K562 (cell line): ENCODE measurements around the gene NRXN2. TPM values are rescaled to one million over a fixed set of nuclear protein-coding genes. Genes with fewer than 3 reads are reported as not detected.

Experiments
- ATAC-seq: fragments of 200-7000 bp; cut with Tn5 transposase; 3 replicates; pipeline ENCODE4 v1.9.1; 2020; ENCODE audit warnings: moderate library complexity
- BruUV-seq: library from RNA; stranded (reverse); fragments of 400-500 nt; replicated peaks from 2 replicates; lab custom pipeline; 2021; lab: Mats Ljungman, UMichigan
- CTCF ChIA-PET: fragments of 300-600 bp; formaldehyde crosslinking; extraction: SDS; loops from one replicate; lab custom pipeline; 2021; ENCODE audit warnings: low intra/inter-chr PET ratio; lab: Yijun Ruan, JAX
- POLR2A ChIA-PET: fragments of 300-600, 350-650 bp; sonication (Branson Sonifier 250); formaldehyde crosslinking; extraction: SDS; loops from one replicate; lab custom pipeline; 2021; ENCODE audit warnings: antibody characterized with exemption, inconsistent platforms; lab: Yijun Ruan, JAX
- DNase-seq, 4 experiments: peaks; one replicate each; pipeline versions ENCODE4 v3.0.0 to v3.0.0-alpha.2; 2011 to 2018; ENCODE audit warnings: low spot score in 3 of 4, mixed read lengths in 3 of 4; ENCODE audit errors: extremely low read depth in 1 of 4
- FAIRE-seq: peaks from 2 replicates; lab custom pipeline; 2011; peaks lifted over from hg19 to GRCh38; lab: Jason Lieb, UNC
- H2AFZ ChIP-seq: 2 replicates; pipeline ENCODE4 v1.6.0; 2011; ENCODE audit warnings: low read depth, low read length, control low read depth, inconsistent platforms
- H3K27ac ChIP-seq: fragments of 200-600 bp; 3 replicates; pipeline ENCODE4 v1.8.0; 2011; ENCODE audit warnings: low read depth, mild to moderate bottlenecking, control low read depth, inconsistent platforms, low read length, moderate library complexity, mixed read lengths; ENCODE audit errors: extremely low read depth
- H3K27me3 ChIP-seq, 2 experiments: fragments of 300-600 bp in 1 of 2; 2 replicates in 1 of 2; 3 replicates in 1 of 2; pipeline versions ENCODE4 v1.6.0 to v1.8.0; 2011; ENCODE audit warnings: inconsistent platforms in 2 of 2, low read length in 2 of 2, mild to moderate bottlenecking in 1 of 2, mixed read lengths in 1 of 2, moderate library complexity in 1 of 2; ENCODE audit not compliant: control insufficient read depth in 2 of 2, insufficient read depth in 2 of 2
- H3K36me3 ChIP-seq: fragments of 300-600 bp; 3 replicates; pipeline ENCODE4 v1.8.0; 2011; ENCODE audit warnings: mild to moderate bottlenecking, low read length, inconsistent platforms; ENCODE audit not compliant: control insufficient read depth, insufficient read depth
- H3K4me1 ChIP-seq, 2 experiments: fragments of 200-600 bp in 1 of 2; replicated peaks in 1 of 2; 2 replicates in 1 of 2; 3 replicates in 1 of 2; pipeline versions ENCODE4 v1.5.1 to v1.8.0; 2011; ENCODE audit warnings: inconsistent platforms in 2 of 2, low read length in 2 of 2, mild to moderate bottlenecking in 1 of 2, mixed read lengths in 1 of 2, moderate library complexity in 1 of 2; ENCODE audit not compliant: control insufficient read depth in 2 of 2, insufficient read depth in 2 of 2
- H3K4me2 ChIP-seq: 2 replicates; pipeline ENCODE4 v1.6.1; 2011; ENCODE audit warnings: low read length, control low read depth, inconsistent platforms, mixed read lengths; ENCODE audit not compliant: insufficient read depth
- H3K4me3 ChIP-seq: fragments of 200-600 bp; sonication (generic), shearing (Covaris generic); 2 replicates; pipeline ENCODE4 v1.5.1; 2016; ENCODE audit warnings: control low read depth, inconsistent platforms
- H3K79me2 ChIP-seq: fragments of 200-600 bp; 3 replicates; pipeline ENCODE4 v1.8.0; 2011; ENCODE audit warnings: low read length, inconsistent platforms; ENCODE audit not compliant: control insufficient read depth, insufficient read depth
- H3K9ac ChIP-seq, 2 experiments: 2 replicates each; pipeline versions ENCODE4 v1.6.0 to v1.6.1; 2011; ENCODE audit warnings: low read depth in 2 of 2, low read length in 2 of 2, control low read depth in 1 of 2, inconsistent platforms in 1 of 2, mild to moderate bottlenecking in 1 of 2, mixed read lengths in 1 of 2; ENCODE audit not compliant: insufficient read depth in 1 of 2
- H3K9me1 ChIP-seq: one replicate; pipeline ENCODE4 v1.6.0; 2011; ENCODE audit warnings: inconsistent platforms, mild to moderate bottlenecking, low read length, moderate library complexity; ENCODE audit not compliant: control insufficient read depth, insufficient read depth
- H3K9me3 ChIP-seq: replicated peaks from 2 replicates; pipeline ENCODE4 v1.5.1; 2011; ENCODE audit warnings: low read depth, low read length, inconsistent platforms; ENCODE audit not compliant: control insufficient read depth, insufficient read depth
- H4K20me1 ChIP-seq: replicated peaks from 2 replicates; pipeline ENCODE4 v1.6.1; 2011; ENCODE audit warnings: low read length, inconsistent platforms, mixed read lengths; ENCODE audit not compliant: control insufficient read depth, insufficient read depth
- GTF2A2 ChIP-seq: IDR thresholded peaks from 2 replicates; pipeline ENCODE4 v1.6.1; 2016; ENCODE audit warnings: mild to moderate bottlenecking, missing genetic modification characterization, missing compliant biosample characterization
- IFI16 ChIP-seq: fragments of 250-450 bp; sonication (Bioruptor Pico); IDR thresholded peaks from 2 replicates; pipeline ENCODE4 v2.1.2; 2022; ENCODE audit warnings: mild to moderate bottlenecking, inconsistent platforms
- KLF10 ChIP-seq: fragments of 250-450 bp; sonication (Bioruptor Pico); IDR thresholded peaks from 2 replicates; pipeline ENCODE4 v1.6.1; 2021; ENCODE audit warnings: matching md5 sums
- STAT5A ChIP-seq: IDR thresholded peaks from 2 replicates; pipeline ENCODE4 v1.6.1; 2012; ENCODE audit warnings: low read length, inconsistent platforms, borderline replicate concordance
- TCFL5 ChIP-seq: fragments of 250-450 bp; sonication (Bioruptor Pico); conservative IDR thresholded peaks from 2 replicates; pipeline ENCODE4 v1.6.1; 2021; ENCODE audit warnings: mild to moderate bottlenecking, moderate library complexity, matching md5 sums
- ZNF124 ChIP-seq: sonication (generic); formaldehyde crosslinking; IDR thresholded peaks from 2 replicates; pipeline ENCODE4 v1.8.1; 2022; ENCODE audit warnings: missing genetic modification reagents
- ZNF197 ChIP-seq: fragments of 200-800 bp; sonication (Bioruptor generic); IDR thresholded peaks from 2 replicates; pipeline ENCODE4 v1.6.1; 2016; ENCODE audit warnings: low read depth, missing genetic modification characterization, missing compliant biosample characterization
- ZZZ3 ChIP-seq: fragments of 450-650 bp; IDR thresholded peaks from 2 replicates; pipeline ENCODE4 v1.6.1; 2016; ENCODE audit warnings: antibody characterized with exemption, mild to moderate bottlenecking, moderate library complexity
- WGBS: fragments of 100-300 bp; shearing (Covaris generic); methylation state at CpG from one replicate; pipeline ENCODE4 v1.1.6; 2016; ENCODE audit warnings: low coverage, mixed read lengths; ENCODE audit not compliant: insufficient coverage; ENCODE audit errors: missing lambda C conversion rate; 5-methylcytosine and 5-hydroxymethylcytosine counted together
- in situ Hi-C: fragments of 300-500 bp; cut with MboI; formaldehyde crosslinking; loops from 4 replicates; pipeline ENCODE4 v1.15.0; 2018; ENCODE audit warnings: inconsistent platforms, mixed read lengths
- intact Hi-C: fragments of 100-400 bp; cut with micrococcal nuclease; formaldehyde crosslinking; loops from 2 replicates; pipeline ENCODE4 v1.14.2; 2022
- polyA plus RNA-seq, 8 experiments: library from polyadenylated mRNA; depleted of rRNA in 4 of 8; stranded (reverse) in 5 of 8; unstranded in 3 of 8; fragments of >200 nt; fragmentation: Nextera tagmentation in 2 of 8; fragmentation: Illumina TruSeq in 1 of 8; extraction: Ambion mirVana in 2 of 8; extraction: Trizol in 1 of 8; gene quantifications; 2 replicates each; pipeline versions ENCODE4 v1.2.1 to v1.2.3, GENCODE V29; 2011 to 2014; ENCODE audit warnings: inconsistent platforms in 1 of 8, missing spikeins in 1 of 8
- total RNA-seq, 7 experiments: library from RNA; depleted of rRNA in 6 of 7; stranded (reverse); fragments of >200 nt in 6 of 7; fragmentation: Illumina TruSeq in 2 of 7; extraction: Trizol in 2 of 7; gene quantifications; 2 replicates each; pipeline versions ENCODE4 v1.2.1 to v1.2.3, GENCODE V29; 2011 to 2021; ENCODE audit warnings: low replicate concordance in 1 of 7
- TF ChIP-seq, protein P1 (sequence below): sonication (generic); formaldehyde crosslinking; IDR thresholded peaks from 2 replicates; pipeline ENCODE4 v1.8.1; 2022; ENCODE audit warnings: missing genetic modification reagents
- TF ChIP-seq, protein P2 (sequence below): fragments of 450-650 bp; IDR thresholded peaks from 2 replicates; pipeline ENCODE4 v1.6.1; 2016; ENCODE audit warnings: missing biosample characterization, missing genetic modification characterization
- TF ChIP-seq, protein P3 (sequence below), 2 experiments: fragments of 450-650 bp; IDR thresholded peaks; 2 replicates each; pipeline ENCODE4 v1.6.1; 2016; ENCODE audit warnings: mild to moderate bottlenecking in 2 of 2, borderline replicate concordance in 1 of 2, low read depth in 1 of 2, moderate library complexity in 1 of 2

NRXN2 gene
- total and polyA plus RNA-seq, 9 of the 15 experiments (the other 6 are each of a cell fraction or from before 2014, with no cell fraction given) = 0.07 to 0.47 (median 0.15) TPM; not detected in 4

- no peaks in the 10 kb centered on the region for H3K36me3 ChIP-seq
- WGBS = 19% methylated on average over 14 of the region's 14 CpGs
- no peak for ATAC-seq
- H3K79me2 ChIP-seq = no peaks in the 10 kb centered on the region
- no peak overlapping the region for H3K4me2 ChIP-seq
- H3K9me1 ChIP-seq = no peaks in the 10 kb centered on the region
- no peak overlapping the region for H2AFZ ChIP-seq
- H4K20me1 ChIP-seq = 0 out of 2 replicates have a peak, but pooled peaks cover 5% of the 10 kb centered on the region
- no peak overlapping the region for H3K27ac ChIP-seq
- H3K9me3 ChIP-seq = no peaks in the 10 kb centered on the region
- no peak overlapping the region for H3K9ac ChIP-seq
- DNase-seq = no peak
- peaks cover 14 to 37% of the 10 kb centered on the region in 2 experiments; a peak in 4 of 5 replicates for H3K27me3 ChIP-seq
- ChIA-PET CTCF (no interaction called here), POLR2A (no interaction called here)
- no peak overlapping the region for H3K4me3 ChIP-seq
- no peak for FAIRE-seq
- BruUV-seq = no TSS peak
- intact Hi-C loops = no loop called here
- in situ Hi-C loops = no loop called here
- peaks cover 9 to 30% of the 10 kb centered on the region in 2 experiments; a peak in 4 of 5 replicates for H3K4me1 ChIP-seq
- TF ChIP-seq STAT5A = no peak
- TF ChIP-seq KLF10 (CRISPR knock-in tag) = no peak
- TF ChIP-seq, protein P1, sequence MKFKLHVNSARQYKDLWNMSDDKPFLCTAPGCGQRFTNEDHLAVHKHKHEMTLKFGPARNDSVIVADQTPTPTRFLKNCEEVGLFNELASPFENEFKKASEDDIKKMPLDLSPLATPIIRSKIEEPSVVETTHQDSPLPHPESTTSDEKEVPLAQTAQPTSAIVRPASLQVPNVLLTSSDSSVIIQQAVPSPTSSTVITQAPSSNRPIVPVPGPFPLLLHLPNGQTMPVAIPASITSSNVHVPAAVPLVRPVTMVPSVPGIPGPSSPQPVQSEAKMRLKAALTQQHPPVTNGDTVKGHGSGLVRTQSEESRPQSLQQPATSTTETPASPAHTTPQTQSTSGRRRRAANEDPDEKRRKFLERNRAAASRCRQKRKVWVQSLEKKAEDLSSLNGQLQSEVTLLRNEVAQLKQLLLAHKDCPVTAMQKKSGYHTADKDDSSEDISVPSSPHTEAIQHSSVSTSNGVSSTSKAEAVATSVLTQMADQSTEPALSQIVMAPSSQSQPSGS (CRISPR knock-in tag) = no peak
- TF ChIP-seq, protein P2, sequence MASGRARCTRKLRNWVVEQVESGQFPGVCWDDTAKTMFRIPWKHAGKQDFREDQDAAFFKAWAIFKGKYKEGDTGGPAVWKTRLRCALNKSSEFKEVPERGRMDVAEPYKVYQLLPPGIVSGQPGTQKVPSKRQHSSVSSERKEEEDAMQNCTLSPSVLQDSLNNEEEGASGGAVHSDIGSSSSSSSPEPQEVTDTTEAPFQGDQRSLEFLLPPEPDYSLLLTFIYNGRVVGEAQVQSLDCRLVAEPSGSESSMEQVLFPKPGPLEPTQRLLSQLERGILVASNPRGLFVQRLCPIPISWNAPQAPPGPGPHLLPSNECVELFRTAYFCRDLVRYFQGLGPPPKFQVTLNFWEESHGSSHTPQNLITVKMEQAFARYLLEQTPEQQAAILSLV (tag) = no peak
- TF ChIP-seq ZZZ3 = no peak
- TF ChIP-seq GTF2A2 = no peak
- TF ChIP-seq ZNF197 (CRISPR knock-in tag) = no peak
- TF ChIP-seq ZNF124 (CRISPR knock-in tag) = no peak
- TF ChIP-seq, protein P3, sequence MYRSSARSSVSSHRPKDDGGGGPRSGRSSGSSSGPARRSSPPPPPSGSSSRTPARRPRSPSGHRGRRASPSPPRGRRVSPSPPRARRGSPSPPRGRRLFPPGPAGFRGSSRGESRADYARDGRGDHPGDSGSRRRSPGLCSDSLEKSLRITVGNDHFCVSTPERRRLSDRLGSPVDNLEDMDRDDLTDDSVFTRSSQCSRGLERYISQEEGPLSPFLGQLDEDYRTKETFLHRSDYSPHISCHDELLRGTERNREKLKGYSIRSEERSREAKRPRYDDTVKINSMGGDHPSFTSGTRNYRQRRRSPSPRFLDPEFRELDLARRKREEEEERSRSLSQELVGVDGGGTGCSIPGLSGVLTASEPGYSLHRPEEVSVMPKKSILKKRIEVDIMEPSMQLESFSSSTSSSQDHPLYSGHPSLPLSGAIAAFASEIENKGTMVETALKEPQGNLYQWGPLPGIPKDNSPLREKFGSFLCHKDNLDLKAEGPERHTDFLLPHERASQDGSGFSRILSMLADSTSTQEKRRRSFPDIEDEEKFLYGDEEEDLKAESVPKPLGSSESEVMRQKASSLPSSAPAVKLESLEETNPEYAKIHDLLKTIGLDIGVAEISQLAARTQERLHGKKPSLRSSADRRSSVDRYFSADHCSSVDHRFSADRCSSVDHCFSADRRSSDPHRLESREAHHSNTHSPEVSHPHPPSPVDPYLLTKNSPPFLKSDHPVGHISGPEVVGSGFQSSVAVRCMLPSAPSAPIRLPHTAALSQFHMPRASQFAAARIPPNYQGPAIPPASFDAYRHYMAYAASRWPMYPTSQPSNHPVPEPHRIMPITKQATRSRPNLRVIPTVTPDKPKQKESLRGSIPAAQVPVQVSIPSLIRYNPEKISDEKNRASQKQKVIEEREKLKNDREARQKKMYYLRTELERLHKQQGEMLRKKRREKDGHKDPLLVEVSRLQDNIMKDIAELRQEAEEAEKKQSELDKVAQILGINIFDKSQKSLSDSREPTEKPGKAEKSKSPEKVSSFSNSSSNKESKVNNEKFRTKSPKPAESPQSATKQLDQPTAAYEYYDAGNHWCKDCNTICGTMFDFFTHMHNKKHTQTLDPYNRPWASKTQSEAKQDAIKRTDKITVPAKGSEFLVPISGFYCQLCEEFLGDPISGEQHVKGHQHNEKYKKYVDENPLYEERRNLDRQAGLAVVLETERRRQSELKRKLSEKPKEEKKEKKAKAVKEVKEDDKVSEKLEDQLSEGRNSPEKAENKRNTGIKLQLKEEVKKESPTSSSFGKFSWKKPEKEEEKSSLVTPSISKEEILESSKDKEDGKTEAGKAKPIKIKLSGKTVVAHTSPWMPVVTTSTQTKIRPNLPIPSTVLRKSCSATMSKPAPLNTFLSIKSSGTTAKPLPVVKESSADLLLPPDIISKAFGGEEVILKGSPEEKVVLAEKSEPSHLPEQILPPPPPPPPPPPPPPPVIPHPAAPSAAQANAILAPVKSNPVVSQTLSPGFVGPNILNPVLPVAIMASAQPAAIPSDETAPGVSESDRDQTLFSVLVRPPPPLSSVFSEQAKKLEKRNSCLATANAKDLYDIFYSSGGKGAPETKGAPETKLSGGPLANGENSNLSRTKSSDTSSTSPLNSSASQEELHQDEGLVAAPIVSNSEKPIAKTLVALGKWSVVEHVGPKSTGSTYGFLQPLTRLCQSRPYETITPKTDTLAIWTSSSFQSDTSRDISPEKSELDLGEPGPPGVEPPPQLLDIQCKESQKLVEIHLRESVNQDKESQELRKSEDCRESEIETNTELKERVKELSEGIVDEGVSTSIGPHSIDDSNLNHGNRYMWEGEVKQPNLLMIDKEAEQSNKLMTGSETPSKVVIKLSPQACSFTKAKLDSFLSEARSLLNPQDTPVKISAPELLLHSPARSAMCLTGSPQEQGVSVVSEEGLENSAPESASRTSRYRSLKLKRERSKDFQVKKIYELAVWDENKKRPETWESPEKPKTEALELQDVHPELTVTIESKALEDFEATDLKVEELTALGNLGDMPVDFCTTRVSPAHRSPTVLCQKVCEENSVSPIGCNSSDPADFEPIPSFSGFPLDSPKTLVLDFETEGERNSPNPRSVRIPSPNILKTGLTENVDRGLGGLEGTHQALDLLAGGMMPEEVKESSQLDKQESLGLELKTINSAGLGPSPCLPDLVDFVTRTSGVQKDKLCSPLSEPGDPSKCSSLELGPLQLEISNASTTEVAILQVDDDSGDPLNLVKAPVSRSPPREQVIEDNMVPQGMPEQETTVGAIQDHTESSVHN (IDR thresholded peaks at IDR 0.05; ENCODE audit: borderline replicate concordance in 1 of 2, low read depth in 1 of 2) = no peak
- no peak for TF ChIP-seq TCFL5 (CRISPR knock-in tag)
- TF ChIP-seq IFI16 (CRISPR knock-in tag) = no peak
Measured at GRCh38 chr11:64558065-64558745, 164.8 kb downstream of the NRXN2 start.
